Coronary artery (tissue), 2 donors: ENCODE data around the gene RCL1.

Experiments used
- DNase-seq: peaks from one replicate; pipeline ENCODE4 v3.0.0-alpha.2; 2017; ENCODE audit warnings: low spot score
- H3K27ac ChIP-seq, 2 donors: fragments of 200-600 bp; sonication (generic); one replicate each; pipeline ENCODE4 v1.5.1; 2016 to 2019
- H3K4me3 ChIP-seq: fragments of 200-600 bp; sonication (generic); 2 replicates; pipeline ENCODE4 v1.5.1; 2016; ENCODE audit warnings: mild to moderate bottlenecking, moderate library complexity
- CTCF ChIP-seq: fragments of 200-600 bp; sonication (generic); IDR thresholded peaks from one replicate; pipeline ENCODE4 v1.5.1; 2019; ENCODE audit warnings: antibody characterized with exemption

The RCL1 gene

GRCh38 chr9:4755026-4755609, 37.6 kb upstream of the RCL1 start:
- Histone ChIP-seq H3K4me3 (no peak overlapping the region), H3K27ac (no peak overlapping the region)
- no peak for DNase-seq
- no peak for TF ChIP-seq CTCF

- Histone ChIP-seq H3K4me3 (no peak overlapping the region), H3K27ac (no peak overlapping the region)
- no peak for TF ChIP-seq CTCF
- DNase-seq, result no peak
These were observed 36.3 kb upstream of the RCL1 start for GRCh38 chr9:4756420-4756819.

GRCh38 chr9:4760122-4760521, 32.6 kb upstream of the RCL1 start:
- DNase-seq, result no peak
- TF ChIP-seq CTCF, result no peak
- Histone ChIP-seq H3K27ac (no peak overlapping the region), H3K4me3 (no peak overlapping the region)

GRCh38 chr9:4762108-4762885, 30.4 kb upstream of the RCL1 start:
- peak; percentile 83 for DNase-seq
- TF ChIP-seq CTCF, result peak; percentile 71
- Histone ChIP-seq H3K4me3 (peak overlapping the region; percentile 50), H3K27ac (peak overlapping the region; percentile 6 to 61)

- Histone ChIP-seq H3K27ac (peak overlapping the region; percentile 6 to 61), H3K4me3 (peak overlapping the region; percentile 50)
- no peak for DNase-seq
- no peak for TF ChIP-seq CTCF
These were observed 29.7 kb upstream of the RCL1 start for GRCh38 chr9:4762886-4763541.

- H3K27ac ChIP-seq, result no peak overlapping the region
These were observed 28.7 kb upstream of the RCL1 start for GRCh38 chr9:4764033-4764432.

More at GRCh38 chr9:4764033-4764432, 28.7 kb upstream of the RCL1 start:
- no peak overlapping the region for H3K4me3 ChIP-seq
- DNase-seq, result no peak
- TF ChIP-seq CTCF, result no peak
